Fibroblast of skin of right biceps (primary cell): Measurements from ENCODE around the gene KLHL26.

Experiments used
- DNase-seq: peaks from one replicate; pipeline ENCODE4 v3.0.0-alpha.2; 2013

Gene KLHL26

DNA sequence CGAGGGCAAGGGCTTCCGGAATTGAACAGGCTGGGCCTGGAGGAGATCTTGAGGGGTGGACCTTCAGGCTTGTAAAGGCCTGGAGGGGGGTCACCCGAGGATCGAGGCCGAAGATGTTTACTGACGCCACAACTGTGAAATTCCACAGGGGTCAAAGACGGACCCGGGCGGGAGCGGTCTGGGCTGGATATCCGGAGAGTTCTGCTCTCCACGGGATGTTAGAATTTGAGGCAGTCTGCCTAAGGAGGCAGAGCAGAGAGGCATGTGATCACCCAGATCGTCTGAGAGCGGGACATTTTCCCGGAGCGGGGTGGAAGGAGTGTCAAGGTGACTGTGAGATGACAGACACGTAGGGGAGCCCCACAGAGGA is 13.2 kb downstream of the KLHL26 start:
- no peak for DNase-seq

DNA sequence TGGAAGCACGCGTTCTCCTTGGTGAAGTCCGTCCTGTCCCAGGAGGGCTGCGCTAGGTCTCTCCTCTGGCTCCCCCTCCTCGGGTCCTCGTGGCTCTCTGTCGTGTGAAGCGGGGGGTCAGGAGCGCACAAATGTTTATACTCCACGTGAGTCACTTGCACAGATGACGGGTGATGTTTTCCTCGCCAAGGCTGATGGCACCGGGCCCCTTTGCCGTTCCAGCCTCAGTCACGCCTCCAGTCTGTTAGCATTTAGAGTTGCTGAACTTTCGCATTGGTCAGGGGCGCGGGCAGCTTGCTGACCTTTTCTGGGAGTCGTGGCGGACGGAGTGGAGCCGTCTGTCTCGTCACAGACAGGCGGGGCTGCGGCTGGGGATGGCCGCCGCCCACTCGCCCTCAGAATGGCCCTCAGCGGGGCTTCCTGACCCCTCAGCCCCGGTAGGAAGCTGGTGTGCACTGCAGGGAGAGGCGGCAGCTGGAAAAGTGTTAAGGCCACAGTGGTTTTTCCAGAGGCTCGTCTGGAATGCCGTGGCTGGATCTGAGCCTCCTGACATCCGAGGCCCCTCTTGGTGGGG is 13.7 kb downstream of the KLHL26 start:
- peak; percentile 46 for DNase-seq

DNA sequence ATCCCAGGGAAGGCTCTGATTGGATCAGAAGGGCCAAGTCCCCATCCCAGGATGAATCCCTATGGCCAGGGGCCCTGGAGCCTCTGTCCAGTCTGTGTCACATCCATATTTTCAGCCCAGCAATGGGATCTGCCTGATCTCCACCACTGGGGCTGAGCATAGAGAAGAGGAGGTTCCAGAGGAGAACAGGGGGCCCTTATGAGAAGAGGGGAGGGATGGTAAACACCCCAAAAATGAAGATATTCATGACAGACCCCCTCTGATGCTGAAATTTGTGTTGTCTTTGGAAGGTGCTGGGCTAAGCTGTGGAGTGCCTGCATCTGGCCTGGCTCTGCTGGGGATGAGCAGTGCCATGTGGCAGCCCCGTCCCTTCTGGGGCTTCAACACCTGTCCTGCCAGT is 14.5 kb downstream of the KLHL26 start:
- DNase-seq, result no peak

DNA sequence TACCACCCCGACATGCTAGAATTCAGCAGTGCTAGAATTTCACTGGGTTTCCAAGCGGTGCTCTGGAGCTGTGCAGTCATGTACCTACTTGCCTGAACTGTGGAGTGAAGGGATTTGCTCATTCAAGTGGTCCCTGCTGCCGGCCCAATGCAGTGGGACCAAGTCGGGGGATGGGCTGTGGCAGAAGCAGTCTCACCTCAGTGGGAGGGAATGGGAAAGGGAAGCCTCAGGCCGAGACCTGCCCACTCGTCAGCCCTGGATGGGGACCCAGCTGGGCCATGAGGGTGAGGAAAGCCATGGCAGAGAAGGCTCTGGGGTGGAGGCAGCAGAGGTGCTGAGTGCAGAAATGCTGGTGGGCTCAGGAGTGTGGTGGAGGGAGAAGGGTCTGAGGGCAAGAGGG is 14.9 kb downstream of the KLHL26 start:
- no peak for DNase-seq

DNA sequence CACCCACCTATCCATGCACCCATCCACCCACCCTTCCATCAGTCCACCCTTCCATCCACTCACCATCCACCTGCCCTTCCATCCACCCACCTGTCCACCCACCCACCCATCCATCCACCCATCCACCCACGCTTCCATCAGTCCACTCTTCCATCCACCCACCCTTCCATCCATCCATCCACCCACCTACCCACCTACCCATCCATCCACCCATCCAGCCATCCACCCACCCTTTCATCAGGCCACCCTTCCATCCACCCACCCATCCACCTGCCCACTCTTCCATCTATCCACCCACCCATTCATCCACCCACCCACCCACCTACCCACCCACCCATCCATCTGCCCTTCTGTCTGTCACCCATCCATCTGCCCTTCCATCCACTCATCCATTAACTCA is 17.0 kb downstream of the KLHL26 start:
- no peak for DNase-seq

DNA sequence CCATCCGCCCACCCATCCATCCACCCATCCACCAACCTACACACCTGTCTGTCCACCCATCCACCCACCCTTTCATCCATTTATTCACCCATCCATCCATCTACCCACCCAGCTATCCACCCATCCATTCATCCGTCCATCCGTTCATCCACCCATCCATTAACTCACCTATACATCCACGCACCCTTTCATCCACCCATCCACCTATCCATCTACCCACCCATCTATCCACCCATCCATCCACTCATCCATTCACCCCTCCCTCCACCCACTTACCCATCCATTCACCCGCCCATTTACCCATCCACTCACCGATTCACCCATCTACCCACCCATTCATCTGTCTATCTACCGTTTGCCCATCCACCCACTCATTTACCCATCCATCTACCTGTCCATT is 17.6 kb downstream of the KLHL26 start:
- DNase-seq, result no peak

DNA sequence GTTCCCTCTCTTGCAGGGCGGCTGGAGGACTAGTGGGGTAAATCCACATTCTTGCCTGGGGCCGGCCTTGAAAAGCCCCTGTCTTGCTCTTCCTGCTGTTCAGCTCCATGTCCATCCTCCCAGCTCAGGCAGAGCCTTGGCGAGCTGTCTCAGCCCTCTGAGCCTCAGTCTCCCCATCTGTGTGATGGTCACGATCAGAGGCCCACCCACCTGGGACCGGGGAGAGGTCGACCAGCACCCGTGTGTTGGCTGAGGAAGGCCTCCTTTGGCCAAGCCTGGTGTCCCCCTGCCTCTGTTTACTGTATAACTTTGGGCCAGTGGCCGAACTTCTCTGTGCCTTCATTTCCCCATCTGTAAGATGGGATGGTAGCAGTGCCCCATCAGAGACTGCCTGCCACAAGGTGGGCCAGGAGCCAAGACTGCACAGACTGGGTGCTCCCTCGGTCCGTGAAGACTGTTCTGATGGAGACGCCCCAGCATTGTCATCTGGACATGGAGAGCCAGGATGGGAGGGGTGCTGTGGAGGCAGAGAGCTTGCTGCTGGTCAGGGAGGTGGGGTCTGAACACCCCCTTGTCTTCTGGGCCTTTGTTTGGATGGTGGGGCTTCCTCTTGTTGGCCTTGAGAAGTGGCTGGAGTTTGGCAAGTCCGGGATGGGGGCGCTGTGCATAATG is 18.5 kb downstream of the KLHL26 start:
- DNase-seq, result no peak

DNA sequence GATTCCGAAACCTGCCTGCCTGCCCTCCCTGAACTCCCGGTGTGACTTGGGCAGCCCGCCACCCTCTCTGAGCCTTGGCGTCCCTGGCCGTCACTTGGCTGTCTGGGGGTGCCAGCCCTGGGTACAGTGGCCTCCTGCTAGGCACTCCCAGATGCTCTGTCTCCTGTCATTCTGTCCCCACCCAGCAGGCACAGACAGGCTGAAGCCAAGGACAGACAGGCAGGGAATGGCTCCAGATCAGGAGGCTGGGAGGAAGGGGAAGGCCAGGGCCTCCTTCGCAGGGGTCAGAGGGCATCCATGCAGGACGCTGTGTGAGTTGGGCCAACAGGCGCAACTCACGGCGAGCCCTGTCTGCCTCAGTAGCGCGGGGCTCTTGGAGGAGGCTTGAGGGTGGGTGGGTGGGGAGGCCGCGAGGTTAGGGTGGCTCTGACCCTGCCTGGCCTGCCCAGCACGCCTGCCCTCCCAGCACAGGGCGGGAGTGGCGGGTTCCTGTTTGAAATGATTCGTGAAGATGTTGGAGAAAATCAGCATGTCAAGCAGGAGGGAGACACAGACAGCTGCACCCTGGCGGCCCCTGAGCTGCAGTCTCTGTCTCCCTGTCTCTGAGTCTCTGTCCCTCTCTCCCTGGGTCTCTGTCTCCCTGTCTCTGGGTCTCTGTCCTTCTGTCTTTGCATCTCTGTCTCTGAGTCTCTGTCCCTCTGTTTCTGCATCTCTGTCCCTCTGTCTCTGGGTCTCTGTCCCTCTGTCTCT is 19.7 kb downstream of the KLHL26 start:
- no peak for DNase-seq

DNA sequence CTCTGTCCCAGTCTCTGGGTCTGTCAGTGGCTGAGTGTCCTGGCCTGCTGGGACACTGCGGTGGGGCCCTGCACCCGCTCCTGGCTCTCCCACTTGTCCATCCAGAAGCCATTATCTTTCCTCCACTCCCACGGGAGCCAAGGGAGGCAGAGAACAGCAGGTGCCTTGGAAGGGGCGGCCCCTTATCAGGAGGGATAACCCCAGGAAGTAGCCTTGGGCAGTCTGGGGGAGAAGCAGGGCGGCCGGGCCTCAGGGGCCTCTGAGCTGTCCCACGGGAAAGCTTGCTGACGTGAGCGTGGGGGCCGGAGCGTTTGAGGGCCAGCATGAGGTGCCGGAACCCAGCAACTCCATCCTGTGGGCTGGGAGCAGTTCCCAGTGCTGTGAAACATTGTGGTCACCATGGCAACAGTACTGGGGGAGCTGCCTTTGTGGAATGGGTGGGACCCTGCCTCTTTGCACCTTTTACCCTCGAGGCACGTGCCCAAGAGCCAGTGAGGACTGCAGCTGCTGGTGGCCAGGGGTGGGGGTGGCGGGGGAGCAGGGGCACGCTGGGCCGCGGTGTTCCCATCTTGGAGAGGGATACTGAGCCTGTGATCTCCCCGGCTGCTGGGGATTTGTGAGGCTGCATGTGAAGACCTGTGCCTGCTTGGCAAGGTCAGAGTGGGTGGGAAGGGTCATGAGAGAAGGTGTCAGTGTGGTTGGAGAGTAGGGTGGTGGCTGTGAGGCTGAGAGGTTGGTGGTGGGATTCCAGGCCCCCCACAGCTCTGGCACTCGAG is 20.9 kb downstream of the KLHL26 start:
- peak; percentile 51 for DNase-seq

DNA sequence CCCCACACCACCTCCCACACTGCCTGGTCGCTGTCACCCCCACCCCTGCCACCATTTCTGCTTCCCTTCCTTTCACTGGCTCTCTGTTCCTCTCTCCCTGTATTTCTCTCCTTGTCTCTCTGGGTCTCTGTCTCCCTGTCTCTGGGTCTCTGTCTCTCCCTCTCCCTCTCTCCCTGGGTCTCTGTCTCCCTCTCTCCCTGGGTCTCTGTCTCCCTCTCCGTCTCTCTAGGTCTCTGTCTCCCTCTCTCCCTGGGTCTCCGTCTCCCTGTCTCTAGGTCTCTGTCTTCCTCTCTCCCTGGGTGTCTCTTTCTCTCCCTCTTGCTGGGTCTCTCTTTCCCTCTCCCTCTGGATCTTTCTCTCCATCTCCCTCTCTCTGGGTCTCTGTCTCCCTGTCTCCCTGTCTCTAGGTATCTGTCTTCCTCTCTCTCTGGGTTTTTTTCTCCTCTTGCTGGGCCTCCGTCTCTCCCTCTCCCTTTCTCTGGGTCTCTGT is 21.6 kb downstream of the KLHL26 start:
- no peak for DNase-seq

DNA sequence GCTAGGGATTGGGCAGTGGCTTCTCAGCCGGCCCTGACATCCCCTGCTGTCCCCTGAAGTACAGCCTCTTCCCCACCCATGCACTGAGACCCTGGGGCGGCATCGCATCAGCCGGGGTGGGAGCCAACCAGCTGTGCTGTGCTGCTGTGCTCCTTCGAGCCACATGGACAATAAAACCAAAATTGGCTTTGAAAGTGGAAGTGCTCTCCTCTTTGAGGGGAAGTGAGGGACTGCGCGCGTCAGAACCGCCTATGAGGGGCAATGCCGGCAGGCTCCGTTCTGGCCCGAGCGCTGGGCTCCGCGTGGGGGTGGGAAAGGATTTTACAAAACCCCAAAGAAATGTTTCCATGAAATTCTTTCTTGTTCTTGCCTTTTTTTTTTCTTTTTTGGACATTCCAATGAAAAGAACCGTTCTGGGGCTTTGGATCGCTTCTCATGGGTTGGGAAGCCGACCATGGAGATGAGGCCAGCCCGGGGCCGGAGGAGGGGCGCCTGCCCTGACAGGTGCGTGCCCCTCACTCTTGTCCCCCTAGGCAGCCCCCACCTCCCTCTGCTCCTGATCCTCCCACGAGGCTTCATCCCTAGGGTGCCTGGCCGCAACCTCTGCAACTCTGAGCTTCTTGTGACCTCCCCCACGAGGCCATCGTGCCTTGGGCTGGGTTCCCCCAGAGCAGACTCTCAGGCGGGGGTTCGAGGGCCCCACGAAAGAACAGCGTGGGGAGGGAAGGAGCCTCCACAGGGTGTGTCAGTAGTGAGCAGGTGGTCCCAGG is 22.6 kb downstream of the KLHL26 start:
- peak; percentile 17 for DNase-seq

DNA sequence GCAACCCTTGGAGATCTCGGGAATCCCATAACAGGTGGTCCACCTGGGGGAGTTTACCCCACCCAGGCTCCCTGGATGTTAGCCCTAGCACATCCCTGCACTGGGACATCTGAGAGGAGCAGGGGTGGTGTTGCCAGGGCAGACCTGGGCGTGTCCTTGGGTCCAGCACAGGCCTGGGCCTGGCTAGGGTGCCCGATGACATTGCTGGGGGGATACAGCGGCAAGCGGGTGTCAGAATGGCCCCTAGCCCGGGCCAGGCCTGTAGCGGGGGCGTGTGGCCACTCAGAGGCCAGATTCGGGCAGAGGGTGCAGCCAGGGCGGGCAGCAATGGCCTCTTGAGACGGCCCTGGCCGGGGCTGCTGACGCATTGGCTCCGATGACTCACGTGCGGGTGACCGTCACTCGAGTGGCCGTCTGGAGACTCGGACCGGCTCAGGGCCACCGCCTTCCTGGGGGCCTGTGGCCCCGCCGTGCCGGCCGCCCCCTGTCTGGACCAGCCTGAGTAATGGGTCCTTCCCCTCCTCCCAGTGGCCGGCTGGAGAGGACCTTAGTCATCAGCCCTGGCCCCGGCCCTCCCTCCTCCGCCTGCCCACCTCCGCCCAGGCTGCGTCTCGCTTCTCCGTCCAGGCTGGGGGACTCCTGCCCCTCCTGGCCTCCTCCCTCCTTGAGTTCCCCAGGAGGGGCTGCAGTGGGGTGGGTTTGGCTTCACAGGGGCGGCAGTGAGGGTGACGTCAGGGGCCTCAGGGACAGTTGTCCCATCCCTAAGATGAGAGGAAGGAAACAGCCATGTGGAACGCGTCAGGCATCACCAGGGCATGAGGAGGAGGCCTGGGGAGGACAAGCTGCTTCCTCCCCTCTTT is 23.5 kb downstream of the KLHL26 start:
- peak; percentile 26 for DNase-seq

DNA sequence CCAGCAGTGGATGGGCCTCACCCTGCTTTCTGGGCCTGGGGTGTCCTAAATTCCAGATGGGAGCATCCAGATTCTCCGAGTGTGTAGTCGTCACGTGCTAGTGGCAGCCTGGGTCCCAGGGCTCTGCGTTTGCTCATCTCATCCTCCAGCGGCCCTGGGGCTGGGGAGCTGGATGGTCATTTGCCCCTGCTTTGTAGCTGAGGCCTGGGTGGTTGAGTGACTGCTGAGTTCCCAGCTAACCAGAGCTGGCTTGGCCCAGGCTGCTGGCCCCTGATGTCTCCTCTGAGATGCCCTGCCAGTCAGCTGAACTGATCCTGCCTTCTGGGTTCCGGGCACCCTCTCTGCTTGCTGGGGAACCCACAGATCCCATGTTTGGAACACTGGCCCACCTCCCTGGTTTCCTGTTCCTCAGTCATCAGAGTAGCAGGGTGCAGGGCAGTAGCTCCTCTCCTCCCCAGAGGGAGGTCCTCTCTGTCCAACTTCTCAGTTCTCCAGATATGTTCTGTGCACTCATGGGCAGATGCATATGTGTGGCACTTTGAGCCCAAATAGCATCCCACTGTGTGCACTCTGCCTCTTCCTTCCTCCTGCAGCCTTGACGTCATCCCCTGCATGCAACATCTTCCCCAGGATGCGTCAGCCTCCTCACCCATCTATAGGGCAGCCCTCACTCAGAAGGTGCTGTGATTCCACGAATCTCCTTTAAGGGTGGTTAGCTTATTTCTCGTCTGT is 24.3 kb downstream of the KLHL26 start:
- DNase-seq, result no peak

DNA sequence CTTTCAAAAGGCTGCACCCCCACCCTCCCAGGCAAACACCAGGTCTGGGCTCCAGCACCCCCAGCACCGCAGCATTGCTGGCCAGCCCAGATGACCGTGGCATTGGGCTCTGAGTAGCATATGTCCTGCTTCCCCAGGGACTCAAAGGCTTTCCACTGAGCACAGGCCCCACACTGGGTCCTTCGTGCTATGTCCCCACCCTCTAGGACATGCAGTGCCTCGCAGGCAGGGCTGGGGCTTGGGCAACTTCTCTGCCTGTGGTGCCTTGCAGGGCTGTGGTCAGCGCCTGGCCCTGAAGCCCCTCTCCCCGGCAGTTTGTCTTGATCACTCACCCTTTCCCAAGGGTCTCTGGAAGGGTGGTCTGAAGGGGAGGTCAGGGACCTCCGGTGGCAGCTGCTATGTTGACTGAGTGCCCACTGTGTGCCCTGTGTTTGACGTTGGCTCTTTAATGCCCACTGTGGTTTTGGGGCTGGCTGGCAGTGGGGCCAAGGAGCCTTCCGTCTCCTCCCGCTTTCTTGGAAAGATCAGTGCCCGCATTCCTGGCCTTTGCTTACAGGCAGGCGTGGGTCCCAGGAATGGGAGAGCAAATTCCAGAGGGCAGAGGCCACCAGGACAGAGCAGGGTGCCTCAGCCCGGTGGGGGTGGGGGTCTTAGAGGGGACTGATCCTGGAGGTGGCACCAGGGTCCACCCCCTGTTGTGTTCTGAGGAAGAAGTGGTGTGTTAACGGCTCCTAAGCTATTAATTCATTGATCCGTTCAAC is 26.3 kb downstream of the KLHL26 start:
- no peak for DNase-seq

DNA sequence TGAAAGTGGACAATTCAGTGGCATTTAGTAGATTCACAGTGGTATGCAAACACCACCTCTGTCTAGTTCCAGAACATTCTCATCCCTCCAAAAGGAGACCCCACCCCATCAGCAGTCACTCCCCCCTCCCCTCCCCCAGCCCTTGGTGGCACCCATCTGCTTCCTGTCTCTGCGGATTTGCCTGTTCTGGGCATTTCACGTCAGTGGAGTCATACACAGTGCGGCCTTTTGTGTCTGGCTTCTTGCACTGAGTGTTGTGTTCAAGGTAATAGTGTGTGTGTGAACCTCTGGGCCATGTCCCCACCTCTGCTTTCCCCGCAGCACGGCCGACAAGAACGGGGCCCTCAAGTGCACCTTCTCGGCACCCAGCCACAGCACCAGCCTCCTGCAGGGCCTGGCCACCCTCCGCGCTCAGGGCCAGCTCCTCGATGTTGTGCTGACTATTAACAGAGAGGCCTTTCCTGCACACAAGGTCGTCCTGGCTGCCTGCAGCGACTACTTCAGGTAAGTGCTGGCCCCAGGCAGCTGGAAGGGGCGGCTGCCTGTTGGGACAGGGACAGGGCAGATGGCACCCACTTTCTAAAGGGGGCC is 27.2 kb downstream of the KLHL26 start:
- DNase-seq, result no peak

DNA sequence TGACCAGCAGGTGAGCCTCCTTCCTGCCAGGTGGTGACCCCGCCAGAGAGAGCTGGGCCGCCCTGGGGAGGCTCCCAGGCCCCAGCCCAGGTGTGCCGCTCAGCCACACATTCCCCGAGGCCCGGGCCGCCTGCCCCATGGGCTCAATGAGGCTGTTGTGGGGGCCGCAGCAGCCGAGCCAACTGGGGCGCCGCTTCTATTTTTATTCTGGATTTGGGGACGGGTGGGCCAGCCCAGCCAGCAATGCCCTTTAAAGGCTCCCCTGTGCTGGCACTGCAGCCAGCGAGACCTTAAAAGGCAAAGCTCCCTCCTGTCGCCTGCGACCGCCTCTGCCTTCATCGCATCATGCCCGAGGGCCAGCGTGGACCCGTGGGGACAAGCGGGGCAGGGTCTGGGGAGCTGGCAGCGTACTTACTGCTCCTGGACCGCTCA is 29.0 kb downstream of the KLHL26 start:
- DNase-seq, result no peak

DNA sequence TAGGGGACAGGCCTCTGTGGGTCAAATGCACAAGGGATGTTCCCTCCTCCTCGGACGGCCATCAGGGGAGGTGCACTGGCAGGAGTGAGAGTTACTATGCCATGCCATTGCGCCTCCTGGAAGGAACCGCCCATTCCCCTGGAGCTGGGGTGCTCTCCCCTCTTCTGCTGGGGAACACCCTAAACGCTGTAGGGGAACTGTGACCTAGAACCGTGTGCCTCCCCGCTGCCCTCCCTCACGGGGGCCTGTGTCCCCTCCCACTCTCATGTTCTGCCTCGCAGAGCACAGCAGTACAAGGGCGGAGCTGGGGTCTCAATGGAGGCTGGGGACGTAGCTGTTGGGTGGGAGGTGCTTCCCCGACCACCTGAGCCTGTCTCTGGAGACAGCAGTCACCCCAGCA is 29.5 kb downstream of the KLHL26 start:
- no peak for DNase-seq

DNA sequence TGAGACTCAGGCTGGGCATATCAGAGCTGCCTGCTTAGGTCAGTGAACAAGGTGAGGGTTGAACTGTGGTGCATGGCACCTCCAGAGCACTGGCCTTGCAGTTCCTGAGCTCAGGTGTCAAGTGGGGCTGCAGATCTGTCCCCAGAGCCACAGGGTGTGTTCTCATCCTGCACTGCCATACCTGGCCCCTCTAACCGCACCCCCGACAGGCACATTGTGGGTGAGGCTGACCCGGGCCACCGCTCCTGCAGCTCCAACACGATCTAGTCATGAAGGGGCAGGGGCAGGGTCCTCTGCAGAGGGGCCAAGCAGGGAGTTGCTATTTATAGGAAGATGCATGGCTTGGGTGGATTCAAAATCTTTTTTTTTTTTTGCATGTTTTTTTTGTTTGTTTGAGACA is 30.0 kb downstream of the KLHL26 start:
- DNase-seq, result no peak

DNA sequence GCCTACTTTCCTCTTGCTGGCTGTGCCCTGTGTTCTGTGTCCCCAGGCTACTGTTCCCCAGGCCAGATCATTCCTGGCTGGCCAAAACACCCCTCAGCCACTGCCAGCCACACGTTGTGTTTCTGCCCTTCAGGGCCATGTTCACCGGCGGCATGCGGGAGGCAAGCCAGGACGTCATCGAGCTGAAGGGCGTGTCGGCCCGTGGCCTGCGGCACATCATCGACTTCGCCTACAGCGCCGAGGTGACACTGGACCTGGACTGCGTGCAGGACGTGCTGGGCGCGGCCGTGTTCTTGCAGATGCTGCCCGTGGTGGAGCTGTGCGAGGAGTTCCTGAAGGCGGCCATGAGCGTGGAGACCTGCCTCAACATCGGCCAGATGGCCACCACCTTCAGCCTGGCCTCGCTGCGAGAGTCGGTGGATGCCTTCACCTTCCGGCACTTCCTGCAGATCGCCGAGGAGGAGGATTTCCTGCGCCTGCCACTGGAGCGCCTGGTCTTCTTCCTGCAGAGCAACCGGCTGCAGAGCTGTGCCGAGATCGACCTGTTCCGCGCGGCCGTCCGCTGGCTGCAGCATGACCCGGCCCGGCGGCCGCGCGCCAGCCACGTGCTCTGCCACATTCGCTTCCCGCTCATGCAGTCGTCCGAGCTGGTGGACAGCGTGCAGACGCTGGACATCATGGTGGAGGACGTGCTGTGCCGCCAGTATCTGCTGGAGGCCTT is 30.9 kb downstream of the KLHL26 start:
- DNase-seq, result no peak
